IPS-NIHi7 (cell line): ENCODE measurements around the gene PPARD.
"Not testable (repeated sequence)": the region's sequence is repeated elsewhere in the genome, so short reads cannot be mapped to it uniquely, and the experiment has no call there.

ENCODE experiments used
- DNase-seq: peaks from one replicate; pipeline ENCODE4 v3.0.0; 2012; ENCODE audit warnings: mixed read lengths; ENCODE audit errors: extremely low spot score

Gene PPARD

GRCh38 chr6:35312076-35312800 lies 30.1 kb upstream of the PPARD start:
- no peak for DNase-seq

- no peak for DNase-seq
Measured at GRCh38 chr6:35312807-35313206, 29.6 kb upstream of the PPARD start.

- DNase-seq: no peak
Measured at GRCh38 chr6:35317483-35318195, 24.7 kb upstream of the PPARD start.

DNA sequence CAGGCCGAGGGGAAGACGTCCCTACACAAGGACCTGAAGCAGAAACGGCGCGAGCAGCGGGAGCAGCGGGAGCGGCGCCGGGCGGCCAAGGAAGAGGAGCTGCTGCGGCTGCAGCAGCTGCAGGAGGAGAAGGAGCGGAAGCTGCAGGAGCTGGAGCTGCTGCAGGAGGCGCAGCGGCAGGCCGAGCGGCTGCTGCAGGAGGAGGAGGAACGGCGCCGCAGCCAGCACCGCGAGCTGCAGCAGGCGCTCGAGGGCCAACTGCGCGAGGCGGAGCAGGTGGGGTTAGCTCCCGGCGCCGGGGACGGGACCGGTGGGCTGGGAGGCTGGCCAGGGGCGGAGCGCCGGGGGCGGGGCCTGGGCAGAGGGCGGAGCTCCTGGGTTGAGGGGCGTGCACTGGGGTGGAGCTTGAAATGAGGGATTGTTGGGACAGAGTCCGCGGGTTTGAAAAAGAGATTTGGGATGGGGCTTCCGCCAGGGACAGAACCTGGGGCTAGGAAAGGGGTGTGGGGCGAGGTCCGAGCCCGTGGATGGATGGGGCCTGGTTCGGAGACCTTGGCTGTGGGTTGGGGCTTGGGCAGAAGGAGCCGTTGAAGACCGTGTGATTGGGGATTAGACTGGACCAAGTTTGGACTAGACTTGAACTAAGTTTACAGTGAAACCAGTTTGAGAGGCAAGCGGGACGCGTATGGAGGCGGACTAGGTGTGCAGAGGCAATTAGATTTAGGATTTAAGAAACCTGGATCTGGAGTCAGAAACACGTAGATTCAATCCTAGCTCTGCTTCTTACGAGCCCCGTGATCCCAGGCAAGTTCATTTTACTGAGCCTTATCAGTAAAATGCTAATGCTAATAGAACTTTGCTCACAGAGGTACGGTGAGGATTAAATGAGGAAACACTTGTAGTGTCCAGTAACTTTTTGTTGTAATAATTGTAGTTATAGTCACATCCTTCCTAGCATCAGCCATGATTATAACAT lies 23.9 kb upstream of the PPARD start:
- peak; percentile 99 for DNase-seq

GRCh38 chr6:35319346-35320030 lies 22.9 kb upstream of the PPARD start:
- no peak for DNase-seq

GRCh38 chr6:35320031-35320410 lies 22.3 kb upstream of the PPARD start:
- no peak for DNase-seq

GRCh38 chr6:35321091-35321490 lies 21.3 kb upstream of the PPARD start:
- no peak for DNase-seq

GRCh38 chr6:35327349-35328027 lies 14.9 kb upstream of the PPARD start:
- DNase-seq: peak; percentile 86

GRCh38 chr6:35328108-35328723 lies 14.1 kb upstream of the PPARD start:
- no peak for DNase-seq

GRCh38 chr6:35328965-35329364 lies 13.4 kb upstream of the PPARD start:
- DNase-seq: not testable (repeated sequence)

GRCh38 chr6:35330541-35331119 lies 11.7 kb upstream of the PPARD start:
- DNase-seq: no peak

DNA sequence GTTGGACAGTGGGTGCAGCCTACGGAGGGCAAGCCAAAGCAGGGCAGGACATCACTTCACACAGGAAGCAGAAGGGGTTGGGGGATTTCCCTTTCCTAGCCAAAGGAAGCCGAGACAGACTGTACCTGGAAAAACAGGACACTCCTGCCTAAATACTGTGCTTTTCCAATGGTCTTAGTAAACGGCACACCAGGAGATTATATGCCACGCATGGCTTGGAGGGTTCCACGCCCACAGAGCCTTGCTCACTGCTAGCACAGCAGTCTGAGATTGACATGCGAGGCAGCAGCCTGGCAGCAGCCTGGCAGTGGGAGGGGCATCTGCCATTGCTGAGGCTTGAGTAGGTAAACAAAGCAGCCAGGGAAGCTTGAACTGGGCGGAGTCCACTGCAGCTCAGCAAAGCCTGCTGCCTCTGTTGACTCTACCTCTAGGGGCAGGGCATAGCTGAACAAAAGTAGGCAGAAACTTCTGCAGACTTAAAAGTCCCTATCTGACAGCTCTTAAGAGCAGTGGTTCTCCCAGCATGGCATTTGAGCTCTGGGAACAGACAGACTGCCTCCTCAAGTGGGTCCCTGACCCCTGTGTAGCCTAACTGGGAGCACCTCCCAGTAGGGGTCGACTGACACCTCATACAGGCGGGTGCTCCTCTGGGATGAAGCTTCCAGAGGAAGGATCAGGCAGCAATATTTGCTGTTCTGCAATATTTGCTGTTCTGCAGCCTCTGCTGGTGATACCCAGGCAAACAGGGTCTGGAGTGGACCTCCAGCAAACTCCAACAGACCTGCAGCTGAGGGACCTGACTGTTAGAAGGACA lies 10.1 kb upstream of the PPARD start:
- not testable (repeated sequence) for DNase-seq

- no peak for DNase-seq
Measured at GRCh38 chr6:35341557-35341956, 801 bp upstream of the PPARD start.

- no peak for DNase-seq
Measured at GRCh38 chr6:35343092-35343834, 905 bp downstream of the PPARD start.

DNA sequence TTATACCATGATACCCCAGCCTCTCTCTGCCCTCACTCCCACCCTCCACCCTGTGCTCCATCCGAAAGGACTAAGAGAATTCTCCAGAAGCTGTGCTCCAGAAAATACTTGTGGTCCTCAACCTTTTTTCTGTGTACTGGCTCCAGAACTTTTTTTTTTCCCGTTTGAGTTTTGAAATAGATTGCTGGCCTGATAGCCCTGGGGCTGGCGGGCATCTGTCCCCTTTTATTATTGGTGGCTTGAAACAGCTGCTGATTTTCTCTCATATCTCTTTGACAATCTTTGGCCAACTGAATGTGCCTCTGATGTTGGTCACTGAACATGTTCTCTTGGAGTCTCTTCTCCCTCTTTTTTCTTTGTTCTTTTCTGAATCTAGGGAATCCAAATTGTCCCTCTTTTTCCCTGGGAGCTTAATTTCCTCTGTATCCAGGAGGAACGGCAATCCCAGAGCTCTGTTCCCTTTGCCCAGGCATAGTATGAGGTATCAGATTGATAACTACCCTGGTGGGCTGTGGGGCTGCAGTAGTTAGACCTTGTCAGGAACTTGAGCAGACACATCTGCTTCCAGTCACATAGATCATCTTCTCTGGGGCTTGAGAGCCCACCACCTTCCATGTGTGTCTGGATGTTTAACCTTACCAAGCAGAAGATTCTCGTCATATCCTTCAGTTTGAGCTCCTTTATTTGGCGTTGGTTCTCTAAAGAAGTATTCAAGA lies 1.6 kb downstream of the PPARD start:
- DNase-seq: no peak

DNA sequence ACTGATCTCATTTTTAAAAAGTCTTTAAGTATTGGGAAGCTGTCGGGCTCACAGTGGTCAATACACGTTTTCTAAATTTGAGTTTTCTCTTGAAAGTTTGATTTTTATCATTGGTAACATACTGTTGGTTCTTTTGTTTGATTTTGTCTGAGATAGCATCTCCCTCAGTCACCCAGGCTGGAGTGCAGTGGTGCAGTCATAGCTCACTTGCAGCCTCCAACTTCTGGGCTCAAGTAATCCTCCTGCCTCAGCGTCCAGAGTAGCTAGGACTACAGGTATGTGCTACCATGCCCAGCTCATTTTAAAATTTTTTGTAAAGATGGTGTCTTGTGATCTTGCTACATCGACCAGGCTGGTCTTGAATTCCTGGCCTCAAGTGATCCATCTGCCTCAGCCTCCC lies 9.1 kb downstream of the PPARD start:
- no peak for DNase-seq

GRCh38 chr6:35352735-35353134 lies 10.4 kb downstream of the PPARD start:
- DNase-seq: no peak
